ENCODE measurements around the gene ZSWIM7. TPM values are rescaled to one million over a fixed set of nuclear protein-coding genes. Genes with fewer than 3 reads are reported as not detected.

Gene ZSWIM7
- total RNA-seq, 1 experiment from 2014 or later: 37.8 TPM

DNA sequence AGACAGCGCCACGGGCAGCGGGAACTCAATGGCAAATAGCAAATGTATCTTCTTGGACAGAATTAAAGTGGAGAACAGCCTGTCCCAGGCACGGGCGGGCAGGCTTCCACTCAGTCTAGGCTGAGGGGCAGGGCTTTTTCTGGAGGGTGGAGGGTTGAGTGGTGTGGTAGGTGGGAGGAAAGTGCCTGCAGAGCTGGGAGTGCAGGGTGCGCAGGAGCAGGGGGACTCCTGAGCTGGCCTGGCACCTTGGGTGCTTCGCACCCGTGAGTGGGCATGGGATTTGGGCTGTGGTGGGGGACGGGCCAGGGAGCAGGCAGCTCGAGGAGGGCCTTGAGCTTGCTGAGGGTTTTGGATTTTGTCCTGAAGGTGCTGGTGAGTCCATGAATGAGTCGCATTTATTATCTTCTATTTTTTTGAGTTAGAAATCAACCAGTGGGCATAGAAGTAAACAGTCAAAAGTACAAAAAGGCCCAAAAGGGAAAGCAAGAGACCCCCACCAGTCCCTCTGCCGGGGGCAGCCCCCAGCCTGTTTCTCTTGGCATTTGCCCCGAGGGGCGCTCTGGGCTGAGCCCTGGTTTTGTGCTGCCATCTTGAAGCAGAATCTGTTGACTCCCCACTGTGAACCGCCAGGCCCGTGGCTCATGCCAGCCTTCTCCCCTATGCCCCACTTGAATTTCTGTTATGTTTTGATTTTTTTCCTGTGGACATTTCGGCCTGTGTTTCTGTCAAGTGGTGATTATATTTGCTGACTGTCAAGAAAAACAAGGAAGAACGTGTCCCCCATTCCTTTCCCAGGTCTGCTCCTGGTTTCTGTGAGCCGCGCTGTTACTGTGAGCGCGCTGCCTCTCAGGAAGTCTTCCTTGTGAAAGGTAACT, 46.4 kb downstream of the ZSWIM7 start:
- Histone ChIP-seq H3K79me2 (ENCODE audit: insufficient read depth, low read length) (no peaks in the 10 kb centered on the region), H2AK5ac (ENCODE audit: insufficient read length, low read length) (no peak overlapping the region), H4K5ac (ENCODE audit: insufficient read length, low read depth, low read length) (no peak overlapping the region), H3K14ac (ENCODE audit: insufficient read depth, low read length) (no peak overlapping the region), H4K91ac (ENCODE audit: insufficient read length, low read depth, low read length) (no peak overlapping the region), H3K9ac (ENCODE audit: extremely low read depth, insufficient read length, low read length) (no peak overlapping the region), H3K23ac (ENCODE audit: insufficient read length, low read depth, low read length) (no peak overlapping the region), H2BK5ac (ENCODE audit: insufficient read length, low read length) (no peak overlapping the region), H3K23me2 (ENCODE audit: insufficient read length, low read depth, low read length, poor library complexity, severe bottlenecking) (no peaks in the 10 kb centered on the region), H3K27me3 (ENCODE audit: insufficient read depth, low read length) (no peaks in the 10 kb centered on the region), H3T11ph (ENCODE audit: low read length) (no peak overlapping the region), H3K56ac (ENCODE audit: insufficient read length, low read depth, low read length) (no peak overlapping the region), H2AFZ (ENCODE audit: low read length) (no peak overlapping the region), H2BK15ac (ENCODE audit: low read depth, low read length) (no peak overlapping the region; the same call in 1 of the 2 replicates), H2BK12ac (ENCODE audit: insufficient read length, low read depth, low read length) (no peak overlapping the region), H3K4me2 (ENCODE audit: insufficient read depth, insufficient read length, low read length) (no peak overlapping the region), H4K8ac (replicated peaks; ENCODE audit: insufficient read length, low read depth, low read length) (no peak overlapping the region), H2BK20ac (ENCODE audit: low read depth, low read length, poor library complexity, severe bottlenecking) (no peak overlapping the region), H2BK120ac (ENCODE audit: low read depth, low read length, poor library complexity, severe bottlenecking) (no peak overlapping the region), H3K18ac (ENCODE audit: insufficient read length, low read depth, low read length) (no peak overlapping the region), H3K4me1 (ENCODE audit: insufficient read depth, low read length) (peaks cover 6% of the 10 kb centered on the region; the same call in 1 of the 2 replicates), H3K4ac (ENCODE audit: low read depth, low read length) (no peak overlapping the region), H3K79me1 (ENCODE audit: insufficient read depth, low read depth, low read length, poor library complexity, severe bottlenecking) (no peaks in the 10 kb centered on the region), H3K27ac (ENCODE audit: insufficient read length, low read depth, low read length) (no peak overlapping the region), H3K9me3 (ENCODE audit: control insufficient read depth, low read depth, low read length) (no peaks in the 10 kb centered on the region), H4K20me1 (ENCODE audit: control insufficient read depth, insufficient read depth, insufficient read length) (no peaks in the 10 kb centered on the region)
- Mint-ChIP-seq H3K9me3 (no peaks in the 10 kb centered on the region), H3K27me3 (ENCODE audit: low read depth) (no peaks in the 10 kb centered on the region; the same call in none of the 2 replicates), H3K36me3 (ENCODE audit: insufficient read depth in 1 of 3, low read depth in 3 of 3) (peaks cover 0 to 5% (median 0%) of the 10 kb centered on the region in 3 experiments; a peak in 2 of 7 replicates), H3K4me3 (no peak overlapping the region), H3K4me1 (peaks cover 9 to 16% of the 10 kb centered on the region in 2 experiments), H3K27ac (peak overlapping the region in 1 of 3 experiments; percentile 72; a peak in 1 of 7 replicates)
- DNase-seq: no peak
- WGBS (ENCODE audit: extremely low coverage, insufficient read length, low lambda C conversion rate): no CpG with 5 or more reads among the region's 22 CpGs
- TF ChIP-seq, protein P1, sequence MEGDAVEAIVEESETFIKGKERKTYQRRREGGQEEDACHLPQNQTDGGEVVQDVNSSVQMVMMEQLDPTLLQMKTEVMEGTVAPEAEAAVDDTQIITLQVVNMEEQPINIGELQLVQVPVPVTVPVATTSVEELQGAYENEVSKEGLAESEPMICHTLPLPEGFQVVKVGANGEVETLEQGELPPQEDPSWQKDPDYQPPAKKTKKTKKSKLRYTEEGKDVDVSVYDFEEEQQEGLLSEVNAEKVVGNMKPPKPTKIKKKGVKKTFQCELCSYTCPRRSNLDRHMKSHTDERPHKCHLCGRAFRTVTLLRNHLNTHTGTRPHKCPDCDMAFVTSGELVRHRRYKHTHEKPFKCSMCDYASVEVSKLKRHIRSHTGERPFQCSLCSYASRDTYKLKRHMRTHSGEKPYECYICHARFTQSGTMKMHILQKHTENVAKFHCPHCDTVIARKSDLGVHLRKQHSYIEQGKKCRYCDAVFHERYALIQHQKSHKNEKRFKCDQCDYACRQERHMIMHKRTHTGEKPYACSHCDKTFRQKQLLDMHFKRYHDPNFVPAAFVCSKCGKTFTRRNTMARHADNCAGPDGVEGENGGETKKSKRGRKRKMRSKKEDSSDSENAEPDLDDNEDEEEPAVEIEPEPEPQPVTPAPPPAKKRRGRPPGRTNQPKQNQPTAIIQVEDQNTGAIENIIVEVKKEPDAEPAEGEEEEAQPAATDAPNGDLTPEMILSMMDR (conservative IDR thresholded peaks at IDR 0.05): no peak
